ENCODE measurements around the gene RGL3.
"Not testable (repeated sequence)": the region's sequence is repeated elsewhere in the genome, so short reads cannot be mapped to it uniquely, and the experiment has no call there.

GRCh38 chr19:11455233-11455554 is 36.1 kb upstream of the RGL3 start:
- TF ChIP-seq, protein P1, sequence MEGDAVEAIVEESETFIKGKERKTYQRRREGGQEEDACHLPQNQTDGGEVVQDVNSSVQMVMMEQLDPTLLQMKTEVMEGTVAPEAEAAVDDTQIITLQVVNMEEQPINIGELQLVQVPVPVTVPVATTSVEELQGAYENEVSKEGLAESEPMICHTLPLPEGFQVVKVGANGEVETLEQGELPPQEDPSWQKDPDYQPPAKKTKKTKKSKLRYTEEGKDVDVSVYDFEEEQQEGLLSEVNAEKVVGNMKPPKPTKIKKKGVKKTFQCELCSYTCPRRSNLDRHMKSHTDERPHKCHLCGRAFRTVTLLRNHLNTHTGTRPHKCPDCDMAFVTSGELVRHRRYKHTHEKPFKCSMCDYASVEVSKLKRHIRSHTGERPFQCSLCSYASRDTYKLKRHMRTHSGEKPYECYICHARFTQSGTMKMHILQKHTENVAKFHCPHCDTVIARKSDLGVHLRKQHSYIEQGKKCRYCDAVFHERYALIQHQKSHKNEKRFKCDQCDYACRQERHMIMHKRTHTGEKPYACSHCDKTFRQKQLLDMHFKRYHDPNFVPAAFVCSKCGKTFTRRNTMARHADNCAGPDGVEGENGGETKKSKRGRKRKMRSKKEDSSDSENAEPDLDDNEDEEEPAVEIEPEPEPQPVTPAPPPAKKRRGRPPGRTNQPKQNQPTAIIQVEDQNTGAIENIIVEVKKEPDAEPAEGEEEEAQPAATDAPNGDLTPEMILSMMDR (IDR thresholded peaks at IDR 0.05; ENCODE audit: insufficient read depth, low read length) = not testable (repeated sequence)
- TF ChIP-seq POLR2AphosphoS5, GABPA (IDR thresholded peaks at IDR 0.05; ENCODE audit: low read depth): not testable (repeated sequence)
- TF ChIP-seq, protein P2, sequence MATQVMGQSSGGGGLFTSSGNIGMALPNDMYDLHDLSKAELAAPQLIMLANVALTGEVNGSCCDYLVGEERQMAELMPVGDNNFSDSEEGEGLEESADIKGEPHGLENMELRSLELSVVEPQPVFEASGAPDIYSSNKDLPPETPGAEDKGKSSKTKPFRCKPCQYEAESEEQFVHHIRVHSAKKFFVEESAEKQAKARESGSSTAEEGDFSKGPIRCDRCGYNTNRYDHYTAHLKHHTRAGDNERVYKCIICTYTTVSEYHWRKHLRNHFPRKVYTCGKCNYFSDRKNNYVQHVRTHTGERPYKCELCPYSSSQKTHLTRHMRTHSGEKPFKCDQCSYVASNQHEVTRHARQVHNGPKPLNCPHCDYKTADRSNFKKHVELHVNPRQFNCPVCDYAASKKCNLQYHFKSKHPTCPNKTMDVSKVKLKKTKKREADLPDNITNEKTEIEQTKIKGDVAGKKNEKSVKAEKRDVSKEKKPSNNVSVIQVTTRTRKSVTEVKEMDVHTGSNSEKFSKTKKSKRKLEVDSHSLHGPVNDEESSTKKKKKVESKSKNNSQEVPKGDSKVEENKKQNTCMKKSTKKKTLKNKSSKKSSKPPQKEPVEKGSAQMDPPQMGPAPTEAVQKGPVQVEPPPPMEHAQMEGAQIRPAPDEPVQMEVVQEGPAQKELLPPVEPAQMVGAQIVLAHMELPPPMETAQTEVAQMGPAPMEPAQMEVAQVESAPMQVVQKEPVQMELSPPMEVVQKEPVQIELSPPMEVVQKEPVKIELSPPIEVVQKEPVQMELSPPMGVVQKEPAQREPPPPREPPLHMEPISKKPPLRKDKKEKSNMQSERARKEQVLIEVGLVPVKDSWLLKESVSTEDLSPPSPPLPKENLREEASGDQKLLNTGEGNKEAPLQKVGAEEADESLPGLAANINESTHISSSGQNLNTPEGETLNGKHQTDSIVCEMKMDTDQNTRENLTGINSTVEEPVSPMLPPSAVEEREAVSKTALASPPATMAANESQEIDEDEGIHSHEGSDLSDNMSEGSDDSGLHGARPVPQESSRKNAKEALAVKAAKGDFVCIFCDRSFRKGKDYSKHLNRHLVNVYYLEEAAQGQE (IDR thresholded peaks at IDR 0.05; ENCODE audit: insufficient replicate concordance, low read depth) = not testable (repeated sequence)
